Immature natural killer cell (primary cell): ENCODE results near the gene OR51F1. TPM values are rescaled to one million over a fixed set of nuclear protein-coding genes. Genes with fewer than 3 reads are reported as not detected.
"Not testable (repeated sequence)": the region's sequence is repeated elsewhere in the genome, so short reads cannot be mapped to it uniquely, and the experiment has no call there.

Experiments
- DNase-seq, 3 donors: peaks; one replicate each; pipeline ENCODE4 v3.0.0; 2022; ENCODE audit warnings: mixed read lengths in 1 of 3
- H3K27ac Mint-ChIP-seq, 6 donors: one replicate each; pipeline ENCODE4 v1.8.0; 2020; ENCODE audit warnings: mixed read lengths in 6 of 6, mild to moderate bottlenecking in 5 of 6, inconsistent platforms in 4 of 6, moderate library complexity in 3 of 6
- H3K27me3 Mint-ChIP-seq, 3 donors: one replicate each; pipeline ENCODE4 v1.8.0; 2020 to 2021; ENCODE audit warnings: low read depth in 3 of 3, mild to moderate bottlenecking in 3 of 3, mixed read lengths in 3 of 3, moderate library complexity in 3 of 3, inconsistent platforms in 1 of 3
- H3K36me3 Mint-ChIP-seq, 3 donors: one replicate each; pipeline ENCODE4 v1.8.0; 2020; ENCODE audit warnings: mixed read lengths in 3 of 3, inconsistent platforms in 2 of 3, mild to moderate bottlenecking in 2 of 3
- H3K4me1 Mint-ChIP-seq, 2 donors: one replicate each; pipeline ENCODE4 v1.8.0; 2020; ENCODE audit warnings: inconsistent platforms in 2 of 2, mild to moderate bottlenecking in 2 of 2, mixed read lengths in 2 of 2, moderate library complexity in 1 of 2
- H3K4me3 Mint-ChIP-seq, 5 donors: one replicate each; pipeline ENCODE4 v1.8.0; 2020; ENCODE audit warnings: mild to moderate bottlenecking in 5 of 5, mixed read lengths in 5 of 5, inconsistent platforms in 3 of 5, moderate library complexity in 3 of 5
- H3K9me3 Mint-ChIP-seq, 6 donors: one replicate each; pipeline ENCODE4 v1.8.0; 2020; ENCODE audit warnings: mild to moderate bottlenecking in 6 of 6, mixed read lengths in 6 of 6, inconsistent platforms in 4 of 6, moderate library complexity in 3 of 6
- polyA plus RNA-seq, 3 donors: library from polyadenylated mRNA; unstranded; fragments of 300-500 nt; fragmentation: Illumina TruSeq; gene quantifications; one replicate each; pipeline ENCODE4 v1.2.3, GENCODE V29; 2021

The OR51F1 gene, protein sequence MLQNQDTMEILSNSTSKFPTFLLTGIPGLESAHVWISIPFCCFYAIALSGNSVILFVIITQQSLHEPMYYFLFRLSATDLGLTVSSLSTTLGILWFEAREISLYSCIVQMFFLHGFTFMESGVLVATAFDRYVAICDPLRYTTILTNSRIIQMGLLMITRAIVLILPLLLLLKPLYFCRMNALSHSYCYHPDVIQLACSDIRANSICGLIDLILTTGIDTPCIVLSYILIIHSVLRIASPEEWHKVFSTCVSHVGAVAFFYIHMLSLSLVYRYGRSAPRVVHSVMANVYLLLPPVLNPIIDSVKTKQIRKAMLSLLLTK
- not detected for polyA plus RNA-seq

DNA sequence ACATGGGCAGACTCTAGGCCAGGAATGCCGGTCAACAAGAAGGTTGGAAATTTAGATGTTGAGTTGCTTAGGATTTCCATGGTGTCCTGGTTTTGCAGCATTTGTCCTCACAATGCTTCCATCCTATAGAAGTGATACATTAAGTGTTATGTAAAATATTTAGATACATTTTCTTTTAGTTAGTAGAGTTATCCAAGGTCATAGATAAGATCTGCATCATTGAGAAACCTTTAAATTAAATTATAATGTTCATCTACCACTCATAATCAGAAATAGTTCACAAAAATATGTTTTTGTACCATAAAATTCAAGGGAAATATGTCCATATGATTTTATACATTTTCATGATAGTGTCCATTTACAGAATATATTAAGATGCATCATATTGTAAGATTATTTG, at the start of gene OR51F1:
OR51F1 (minus strand) TSS at position 101 of the 400 bp plus-strand sequence; CDS start at position 101, 0 bp downstream.
- H3K4me1 Mint-ChIP-seq, result no peaks in the 10 kb centered on the region
- H3K27ac Mint-ChIP-seq, result no peak within 1 kb of the TSS
- peaks cover 0 to 5% (median 1%) of the 10 kb centered on the region in 3 donors for H3K27me3 Mint-ChIP-seq
- H3K4me3 Mint-ChIP-seq, result no peak within 1 kb of the TSS
- H3K36me3 Mint-ChIP-seq, result no peaks in the 10 kb centered on the region
- H3K9me3 Mint-ChIP-seq, result peaks cover 0 to 6% (median 1%) of the 10 kb centered on the region in 6 donors
- DNase-seq, result no peak

DNA sequence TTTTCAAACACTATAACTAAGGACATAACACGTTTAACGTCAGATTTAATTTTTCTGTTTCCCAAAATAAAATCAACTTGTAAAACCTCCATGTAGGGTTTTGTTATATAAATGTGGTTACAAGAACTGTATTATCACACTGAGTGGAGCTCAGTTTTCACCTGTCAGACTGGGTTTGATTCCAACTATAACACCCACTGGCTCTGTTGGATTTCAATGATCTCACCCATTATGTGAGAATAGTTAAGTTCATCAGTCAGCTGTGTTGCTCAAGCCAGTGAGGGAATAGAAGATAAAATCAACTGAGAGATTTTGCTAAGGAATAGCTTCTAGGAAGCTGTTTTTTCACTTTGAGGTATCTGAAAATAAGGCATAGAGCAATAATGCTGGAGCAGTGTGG, 39.5 kb upstream of the OR51F1 start:
- no peaks in the 10 kb centered on the region for H3K36me3 Mint-ChIP-seq
- peaks cover 0 to 7% (median 2%) of the 10 kb centered on the region in 3 donors for H3K27me3 Mint-ChIP-seq
- peaks cover 0 to 3% (median 0%) of the 10 kb centered on the region in 6 donors for H3K9me3 Mint-ChIP-seq
- no peak for DNase-seq
- H3K27ac Mint-ChIP-seq, result no peak overlapping the region
- H3K4me3 Mint-ChIP-seq, result no peak overlapping the region
- H3K4me1 Mint-ChIP-seq, result no peaks in the 10 kb centered on the region

DNA sequence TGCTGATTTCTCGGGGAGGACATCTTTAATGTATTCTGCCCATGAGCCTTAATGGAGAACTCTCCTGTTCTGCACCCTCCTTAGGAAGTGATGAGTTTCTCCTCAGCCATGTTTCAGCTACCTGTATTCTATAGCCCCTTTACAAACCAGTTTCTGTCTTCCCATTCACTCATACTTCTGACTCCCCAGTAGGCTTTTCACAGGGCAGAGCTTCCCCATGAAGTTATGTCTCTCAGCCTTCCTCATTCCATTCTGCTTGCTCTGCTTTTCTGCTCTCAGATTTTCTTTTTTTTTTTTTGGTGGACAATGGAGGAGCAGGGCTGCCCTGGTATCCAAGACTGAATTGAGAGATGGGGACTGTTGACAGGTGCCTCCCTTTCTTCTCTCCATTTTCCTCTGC, 38.7 kb upstream of the OR51F1 start:
- peaks cover 0 to 7% (median 2%) of the 10 kb centered on the region in 3 donors for H3K27me3 Mint-ChIP-seq
- H3K27ac Mint-ChIP-seq, result no peak overlapping the region
- no peaks in the 10 kb centered on the region for H3K36me3 Mint-ChIP-seq
- DNase-seq, result no peak
- H3K4me3 Mint-ChIP-seq, result no peak overlapping the region
- H3K9me3 Mint-ChIP-seq, result peaks cover 0 to 3% (median 0%) of the 10 kb centered on the region in 6 donors
- H3K4me1 Mint-ChIP-seq, result no peaks in the 10 kb centered on the region

DNA sequence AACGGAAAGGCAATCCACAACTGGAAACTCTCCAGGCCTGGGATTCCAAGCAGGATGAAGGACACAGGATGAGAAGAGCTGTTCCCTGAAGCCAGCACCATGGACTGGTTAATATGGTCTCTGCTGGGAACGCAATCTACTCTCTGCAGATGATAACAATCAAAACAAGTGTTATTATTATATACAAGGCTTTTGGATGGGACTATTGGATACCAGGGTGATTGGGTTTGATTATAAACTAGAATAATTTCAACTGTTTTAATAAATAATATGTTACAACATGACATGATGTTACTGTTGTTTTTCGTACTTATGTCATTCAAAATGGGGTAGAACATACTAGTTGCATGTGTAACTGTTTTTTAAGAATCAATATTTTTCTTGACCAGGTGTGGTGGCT, 34.5 kb upstream of the OR51F1 start, which contains the start of gene OR52R1:
OR52R1 (minus strand) TSS at position 101 of the 400 bp plus-strand sequence; CDS start at position 101, 0 bp downstream.
- H3K36me3 Mint-ChIP-seq, result no peaks in the 10 kb centered on the region
- peaks cover 0 to 6% (median 0%) of the 10 kb centered on the region in 3 donors for H3K27me3 Mint-ChIP-seq
- no peaks in the 10 kb centered on the region for H3K4me1 Mint-ChIP-seq
- no peak within 1 kb of the TSS for H3K4me3 Mint-ChIP-seq
- peaks cover 0 to 3% (median 0%) of the 10 kb centered on the region in 6 donors for H3K9me3 Mint-ChIP-seq
- DNase-seq, result no peak
- no peak within 1 kb of the TSS for H3K27ac Mint-ChIP-seq

DNA sequence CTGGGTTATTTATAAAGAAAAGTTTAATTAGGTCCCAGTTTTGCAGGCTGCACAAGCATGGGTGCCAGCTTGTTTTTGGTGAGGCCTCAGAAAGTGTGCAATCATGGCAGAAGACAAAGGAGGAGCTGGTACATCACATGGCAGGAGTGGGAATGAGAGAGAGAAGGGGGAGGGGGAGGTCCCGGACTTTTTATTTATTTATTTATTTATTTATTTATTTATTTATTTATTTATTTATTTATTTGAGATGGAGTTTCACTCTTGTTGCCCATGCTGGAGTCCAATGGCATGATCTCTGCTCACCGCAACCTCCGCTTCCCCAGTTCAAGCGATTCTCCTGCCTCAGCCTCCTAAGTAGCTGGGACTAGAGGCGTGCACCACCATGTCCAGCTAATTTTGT, 31.6 kb upstream of the OR51F1 start:
- H3K27me3 Mint-ChIP-seq, DNase-seq, H3K36me3 Mint-ChIP-seq: not testable (repeated sequence)

DNA sequence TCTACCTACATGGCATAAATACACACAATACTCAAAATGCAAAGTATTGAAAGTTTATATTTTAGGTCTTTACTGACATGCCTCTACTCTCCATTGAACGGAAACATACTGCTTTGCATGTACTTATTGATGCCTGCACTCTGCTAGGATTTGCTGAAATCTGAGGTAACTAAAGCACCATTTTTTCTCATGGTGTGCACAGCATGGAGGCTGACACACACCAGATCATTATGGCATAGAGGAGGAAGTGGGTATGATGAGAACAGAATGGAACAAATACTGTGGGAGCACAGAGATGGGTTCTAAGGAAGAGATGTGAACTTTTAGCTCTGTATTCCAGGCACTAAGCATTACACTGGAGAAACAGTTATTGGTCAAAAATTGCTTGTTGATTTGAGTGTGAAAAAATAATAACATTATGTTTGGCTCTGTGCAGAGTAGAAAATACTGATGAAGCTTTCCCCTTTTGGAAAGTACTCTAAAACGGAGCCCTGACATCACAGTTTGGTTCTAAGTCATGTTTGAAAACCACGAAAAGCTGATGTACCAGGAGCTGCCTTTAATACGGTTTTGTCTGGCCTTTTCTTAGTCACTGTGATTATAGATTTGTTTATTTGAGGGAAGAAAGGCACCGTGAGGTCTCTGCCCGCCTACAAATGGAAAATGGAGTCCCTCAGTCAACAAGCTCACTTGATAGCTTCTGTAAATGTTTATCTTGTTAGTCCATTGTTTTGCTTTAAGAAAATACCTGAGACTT, 28.9 kb upstream of the OR51F1 start:
- Mint-ChIP-seq H3K27me3 (peaks cover 0 to 6% (median 2%) of the 10 kb centered on the region in 3 donors), H3K9me3 (peaks cover 0 to 2% (median 0%) of the 10 kb centered on the region in 6 donors), H3K4me3 (no peak overlapping the region), H3K36me3 (no peaks in the 10 kb centered on the region), H3K4me1 (no peaks in the 10 kb centered on the region), H3K27ac (no peak overlapping the region)
- DNase-seq, result no peak

More for the DNA sequence above, 31.6 kb upstream of the OR51F1 start:
- H3K9me3 Mint-ChIP-seq, H3K4me1 Mint-ChIP-seq, H3K4me3 Mint-ChIP-seq, H3K27ac Mint-ChIP-seq: not testable (repeated sequence)

DNA sequence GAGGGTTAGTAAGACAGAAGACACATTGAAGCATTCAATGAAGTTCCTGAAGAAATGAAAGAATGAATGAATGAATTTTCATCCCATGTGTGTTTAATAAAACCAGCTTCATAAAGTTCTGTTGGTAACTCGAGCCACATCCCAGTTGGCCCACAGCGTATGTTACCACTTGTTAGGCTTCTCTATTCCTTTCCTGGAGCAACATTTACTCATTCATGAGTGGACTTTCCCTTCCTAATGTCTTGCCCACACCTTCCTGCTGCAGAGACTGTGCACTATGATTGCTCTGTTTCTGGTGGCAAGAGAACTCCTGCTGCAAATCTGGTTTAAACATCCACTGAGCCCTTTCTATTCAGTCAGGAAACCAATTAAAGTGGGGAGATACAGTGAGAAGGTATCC, 27.5 kb upstream of the OR51F1 start:
- H3K4me3 Mint-ChIP-seq, result no peak overlapping the region
- no peak overlapping the region for H3K27ac Mint-ChIP-seq
- H3K27me3 Mint-ChIP-seq, result peaks cover 0 to 8% (median 2%) of the 10 kb centered on the region in 3 donors
- H3K4me1 Mint-ChIP-seq, result no peaks in the 10 kb centered on the region
- DNase-seq, result no peak
- no peaks in the 10 kb centered on the region for H3K36me3 Mint-ChIP-seq
- peaks cover 0 to 2% (median 0%) of the 10 kb centered on the region in 6 donors for H3K9me3 Mint-ChIP-seq

DNA sequence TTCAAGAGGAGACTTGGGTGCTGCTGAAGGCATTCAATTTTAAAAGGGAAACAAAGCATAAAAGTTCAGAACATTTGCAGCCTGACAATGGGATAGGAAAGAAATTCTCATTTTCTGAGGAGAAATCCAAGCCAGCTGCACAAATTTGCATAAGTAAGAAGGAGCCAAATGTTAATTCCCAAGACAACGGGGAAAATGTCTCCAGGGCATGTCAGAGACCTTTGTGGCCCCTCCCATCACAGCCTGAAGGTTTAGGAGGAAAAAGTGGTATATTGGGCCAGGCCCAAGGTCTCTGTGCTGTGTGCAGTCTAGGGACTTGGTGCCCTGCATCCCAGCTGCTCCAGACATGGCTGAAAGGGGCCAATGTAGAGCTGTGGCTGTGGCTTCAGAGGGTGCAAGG, 12.7 kb upstream of the OR51F1 start:
- H3K27ac Mint-ChIP-seq, result no peak overlapping the region
- no peaks in the 10 kb centered on the region for H3K4me1 Mint-ChIP-seq
- peaks cover 0 to 2% (median 2%) of the 10 kb centered on the region in 3 donors for H3K27me3 Mint-ChIP-seq
- no peaks in the 10 kb centered on the region for H3K36me3 Mint-ChIP-seq
- peaks cover 0 to 14% (median 1%) of the 10 kb centered on the region in 6 donors for H3K9me3 Mint-ChIP-seq
- no peak for DNase-seq
- no peak overlapping the region for H3K4me3 Mint-ChIP-seq

DNA sequence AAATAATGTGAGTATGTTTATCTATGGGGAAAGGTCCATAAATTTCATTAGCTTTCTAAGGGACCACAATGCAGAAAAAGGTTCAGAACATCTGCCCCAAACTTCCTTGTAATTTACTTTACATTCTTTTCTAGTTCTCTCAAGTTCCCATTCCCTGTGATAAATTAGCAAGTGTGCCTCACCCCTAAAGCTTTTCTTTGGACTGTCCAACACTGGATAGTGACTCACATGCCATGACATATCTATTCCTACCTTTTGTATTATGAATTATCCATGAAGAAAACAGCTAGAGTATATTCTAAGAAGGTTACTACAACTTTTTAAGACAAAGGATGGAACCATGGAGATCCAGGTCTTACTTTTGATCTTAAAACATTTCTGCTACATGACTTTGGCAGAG, 1.6 kb downstream of the OR51F1 start:
- Mint-ChIP-seq H3K4me3 (no peak overlapping the region), H3K27me3 (peaks cover 0 to 5% (median 1%) of the 10 kb centered on the region in 3 donors), H3K27ac (no peak overlapping the region), H3K9me3 (peaks cover 0 to 6% (median 0%) of the 10 kb centered on the region in 6 donors), H3K36me3 (no peaks in the 10 kb centered on the region), H3K4me1 (no peaks in the 10 kb centered on the region)
- DNase-seq, result no peak

DNA sequence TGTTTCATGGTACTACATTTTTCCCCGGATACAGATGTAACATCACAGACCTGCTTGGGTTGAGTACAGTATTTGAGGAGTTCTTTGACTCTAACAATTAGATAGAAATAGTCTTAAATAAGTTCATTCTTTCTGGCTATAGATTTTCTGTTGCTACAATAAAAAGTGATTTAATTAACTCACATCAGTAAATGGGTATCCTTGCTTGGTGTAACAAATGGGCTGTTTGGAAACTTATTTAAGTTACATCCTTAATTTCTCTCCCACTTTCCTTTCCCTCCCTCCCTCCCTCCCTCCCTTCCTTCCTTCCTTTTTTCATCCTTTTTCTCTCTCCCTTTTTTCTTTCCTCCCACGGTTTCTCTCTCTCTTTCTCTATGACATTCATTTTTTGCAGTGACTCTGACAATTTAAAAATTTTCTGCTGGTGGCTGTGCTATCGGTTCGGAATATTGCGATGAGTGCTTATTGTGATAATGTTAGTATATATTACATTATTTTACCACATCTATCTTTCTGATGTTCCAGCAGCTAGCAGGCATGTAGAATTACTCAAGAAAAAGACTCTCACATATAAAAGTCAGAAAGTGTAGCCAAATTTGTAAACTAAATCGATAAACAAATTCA, 3.2 kb downstream of the OR51F1 start:
- Mint-ChIP-seq H3K4me1 (no peaks in the 10 kb centered on the region), H3K27ac (no peak overlapping the region), H3K9me3 (peaks cover 0 to 6% (median 0%) of the 10 kb centered on the region in 6 donors), H3K36me3 (no peaks in the 10 kb centered on the region), H3K27me3 (peaks cover 0 to 5% (median 1%) of the 10 kb centered on the region in 3 donors), H3K4me3 (no peak overlapping the region)
- DNase-seq, result no peak

DNA sequence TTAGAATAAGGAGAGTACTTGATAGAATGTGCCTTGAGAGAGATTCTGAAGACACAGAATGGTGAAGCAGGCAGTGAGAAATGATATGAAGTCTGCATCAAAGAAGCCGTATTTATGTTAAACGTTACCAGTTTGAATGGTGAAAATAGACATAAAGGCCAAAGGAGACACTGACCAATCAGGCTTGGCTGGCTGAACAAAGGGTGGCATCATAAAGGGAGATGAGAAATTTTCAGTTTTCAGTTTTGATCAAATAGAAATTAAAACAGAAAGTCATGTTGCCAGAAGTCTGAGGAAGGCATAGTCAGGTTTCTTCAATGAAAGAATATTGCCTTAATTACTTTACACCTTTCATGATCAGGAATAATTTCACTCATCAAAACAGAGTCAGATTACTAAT, 6.6 kb downstream of the OR51F1 start:
- Mint-ChIP-seq H3K4me3 (no peak overlapping the region), H3K27ac (no peak overlapping the region), H3K36me3 (no peaks in the 10 kb centered on the region), H3K4me1 (no peaks in the 10 kb centered on the region), H3K27me3 (peaks cover 0 to 3% (median 1%) of the 10 kb centered on the region in 3 donors), H3K9me3 (peaks cover 0 to 3% (median 0%) of the 10 kb centered on the region in 6 donors)
- no peak for DNase-seq

DNA sequence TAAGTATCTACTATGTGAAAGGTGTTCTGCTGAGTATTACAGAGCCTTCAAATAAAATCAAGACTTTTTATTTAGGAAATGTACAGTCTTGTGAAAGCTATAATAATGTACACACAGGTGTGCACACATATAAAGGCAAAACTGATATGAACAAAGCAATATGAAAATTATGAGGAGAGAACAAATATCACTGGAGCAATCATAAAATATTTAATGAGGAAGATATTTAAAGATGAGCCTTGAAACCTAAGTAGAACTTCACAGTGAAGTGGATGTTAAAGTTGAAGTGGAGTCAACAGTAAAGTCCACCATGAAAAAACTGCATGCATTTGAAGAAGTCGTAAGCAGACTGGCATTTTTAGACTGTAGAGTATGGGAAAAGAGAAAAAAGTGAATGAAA, 18.5 kb downstream of the OR51F1 start:
- no peaks in the 10 kb centered on the region for H3K4me1 Mint-ChIP-seq
- no peak overlapping the region for H3K27ac Mint-ChIP-seq
- peaks cover 0 to 9% (median 0%) of the 10 kb centered on the region in 6 donors for H3K9me3 Mint-ChIP-seq
- H3K27me3 Mint-ChIP-seq, result peaks cover 0 to 5% (median 2%) of the 10 kb centered on the region in 3 donors
- DNase-seq, result no peak
- H3K4me3 Mint-ChIP-seq, result no peak overlapping the region
- no peaks in the 10 kb centered on the region for H3K36me3 Mint-ChIP-seq

DNA sequence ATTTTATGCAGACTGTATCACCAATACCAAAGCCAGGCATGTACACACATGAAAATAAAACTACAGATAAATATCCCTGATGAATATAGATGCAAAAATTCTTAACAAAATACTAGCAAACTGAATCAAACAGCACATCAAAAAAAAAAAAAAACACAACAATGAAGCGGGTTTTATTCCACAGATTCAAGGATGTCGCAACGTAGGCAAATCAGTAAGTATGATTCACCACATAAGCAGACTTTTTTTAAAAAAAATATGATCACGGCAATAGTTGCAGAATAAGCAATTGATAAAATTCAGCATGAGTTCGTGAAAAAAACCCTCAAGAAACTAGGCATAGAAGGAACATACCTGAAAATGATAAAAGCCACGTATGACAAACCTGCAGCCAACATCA, 21.3 kb downstream of the OR51F1 start:
- no peak overlapping the region for H3K4me3 Mint-ChIP-seq
- no peaks in the 10 kb centered on the region for H3K36me3 Mint-ChIP-seq
- no peaks in the 10 kb centered on the region for H3K4me1 Mint-ChIP-seq
- H3K27me3 Mint-ChIP-seq, result peaks cover 0 to 3% (median 2%) of the 10 kb centered on the region in 3 donors
- H3K27ac Mint-ChIP-seq, result no peak overlapping the region
- no peak for DNase-seq
- peaks cover 0 to 8% (median 0%) of the 10 kb centered on the region in 6 donors for H3K9me3 Mint-ChIP-seq

DNA sequence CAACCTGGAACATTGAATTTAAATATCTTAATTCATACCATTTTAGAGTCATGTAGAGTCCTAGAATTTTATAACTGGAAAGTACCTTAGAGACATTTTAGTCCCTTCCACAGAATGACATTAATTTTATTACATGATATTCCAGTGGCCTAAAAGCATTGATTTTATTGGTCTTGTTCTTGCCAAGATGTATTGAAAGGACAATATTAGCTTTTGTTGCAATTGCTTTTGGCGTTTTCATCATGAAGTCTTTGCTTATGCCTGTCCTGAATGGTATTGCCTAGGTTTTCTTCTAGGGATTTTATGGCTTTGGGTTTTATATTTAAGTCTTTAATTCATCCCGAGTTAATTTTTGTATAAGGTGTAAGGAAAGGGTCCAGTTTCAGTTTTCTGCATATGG, 29.0 kb downstream of the OR51F1 start:
- no peak overlapping the region for H3K27ac Mint-ChIP-seq
- H3K4me1 Mint-ChIP-seq, result no peaks in the 10 kb centered on the region
- H3K36me3 Mint-ChIP-seq, result no peaks in the 10 kb centered on the region
- peaks cover 2 to 4% (median 4%) of the 10 kb centered on the region in 3 donors for H3K27me3 Mint-ChIP-seq
- H3K4me3 Mint-ChIP-seq, result no peak overlapping the region
- no peaks in the 10 kb centered on the region for H3K9me3 Mint-ChIP-seq
- DNase-seq, result no peak
